Measurements from ENCODE around the gene ACBD6. TPM values are rescaled to one million over a fixed set of nuclear protein-coding genes. Genes with fewer than 3 reads are reported as not detected.

Gene ACBD6
- total and polyA plus RNA-seq, 2 of the 4 experiments (the other 2 are of a cell fraction): 52.5 to 59.1 TPM

DNA sequence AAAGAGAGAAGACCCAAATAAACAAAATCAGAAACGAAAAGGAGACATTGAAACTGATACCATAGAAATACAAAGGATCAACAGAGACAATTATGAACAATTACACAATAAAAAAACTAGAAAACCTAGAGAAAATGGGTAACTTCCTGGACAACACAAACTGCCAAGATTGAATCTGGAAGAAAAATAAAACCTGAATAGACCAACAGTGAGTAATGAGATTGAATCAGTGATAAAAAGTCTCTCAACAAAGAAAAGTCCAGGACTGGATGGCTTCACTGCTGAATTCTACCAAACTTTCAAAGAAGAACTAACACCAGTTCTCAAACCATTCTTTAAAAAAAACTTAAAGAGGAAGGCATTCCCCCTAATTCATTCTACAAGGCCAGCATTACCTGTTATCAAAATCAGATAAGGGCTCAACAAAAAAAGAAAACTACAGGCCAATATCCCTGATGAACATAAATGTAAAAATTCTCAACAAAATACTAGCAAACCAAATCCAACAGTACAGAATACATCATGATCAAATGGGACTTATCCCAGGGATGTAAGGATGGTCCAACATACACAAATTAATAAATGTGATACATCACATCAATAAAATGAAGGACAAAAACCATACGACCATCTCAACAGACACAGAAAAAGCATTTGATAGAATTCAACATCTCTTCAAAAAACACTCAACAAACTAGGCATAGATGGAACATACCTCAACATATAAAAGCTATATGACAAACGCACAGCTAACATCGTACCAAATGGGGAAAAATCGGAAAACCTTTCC, 119.9 kb downstream of the ACBD6 start:
- H3K4ac ChIP-seq (ENCODE audit: low read depth, low read length): no peak overlapping the region
- H2AFZ ChIP-seq (replicated peaks; ENCODE audit: low read length, poor library complexity): no peak overlapping the region
- H3K9ac ChIP-seq (ENCODE audit: low read depth, low read length): no peak overlapping the region
- dilution Hi-C loops (cut with HindIII; ENCODE audit: low sequenced_read_pairs, unreplicated experiment) (no loop called here), in situ Hi-C loops (cut with MboI; ENCODE audit: low sequenced_read_pairs) (no loop called here), intact Hi-C loops (cut with micrococcal nuclease) (no loop called here)
- no peak overlapping the region for H3K18ac ChIP-seq (ENCODE audit: low read depth, low read length)
- ChIA-PET CTCF (no interaction called here), POLR2A (ENCODE audit: unreplicated experiment) (no interaction called here)
- no peak overlapping the region for H4K91ac ChIP-seq (ENCODE audit: insufficient read depth, low read depth, low read length)
- no peak overlapping the region for H2BK120ac ChIP-seq (ENCODE audit: low read depth, low read length)
- H3K9me1 ChIP-seq (ENCODE audit: insufficient read depth, low read length): no peaks in the 10 kb centered on the region
- no peak overlapping the region for H2AK5ac ChIP-seq (ENCODE audit: low read depth, low read length)
- no peak overlapping the region for H3K4me3 ChIP-seq (ENCODE audit: insufficient read depth, low read depth, low read length)
- BruUV-seq (replicated peaks): no TSS peak
- peaks cover 9% of the 10 kb centered on the region; the same call in 1 of the 2 replicates for H4K20me1 ChIP-seq (ENCODE audit: insufficient read depth, low read length)
- no peak overlapping the region for H3K27ac ChIP-seq (ENCODE audit: insufficient read depth, low read length)
- no peak overlapping the region for H3K4me2 ChIP-seq (ENCODE audit: low read depth, low read length)
- no peak overlapping the region for H2AK9ac ChIP-seq (replicated peaks; ENCODE audit: low read depth, low read length, poor library complexity)
- H3K14ac ChIP-seq (replicated peaks; ENCODE audit: low read depth, low read length): no peak overlapping the region
- H3K36me3 ChIP-seq (ENCODE audit: control insufficient read depth, insufficient read depth, low read length): peaks cover 6% of the 10 kb centered on the region
- no peaks in the 10 kb centered on the region for H3K4me1 ChIP-seq (ENCODE audit: control insufficient read depth, insufficient read depth, low read length)
- H4K8ac ChIP-seq (ENCODE audit: low read depth in 2 of 2, low read length in 2 of 2): no peak overlapping the region
- no CpG with 5 or more reads among the region's 5 CpGs for WGBS, 2 experiments (ENCODE audit: extremely low coverage in 2 of 2, insufficient read length in 1 of 2)
- H4K5ac ChIP-seq (ENCODE audit: low read depth, low read length): no peak overlapping the region
- ATAC-seq (ENCODE audit: low read depth) (no peak), DNase-seq (peak; percentile 3)
- TF ChIP-seq POLR2A (IDR thresholded peaks at IDR 0.05; ENCODE audit: low read depth, low read length): no peak
- H2BK5ac ChIP-seq (ENCODE audit: low read depth, low read length, poor library complexity, severe bottlenecking): no peak overlapping the region
- peaks cover 14 to 24% of the 10 kb centered on the region in 2 experiments for H3K79me1 ChIP-seq (ENCODE audit: low read depth in 1 of 2, low read length in 2 of 2)
- no peak overlapping the region for H3K56ac ChIP-seq (ENCODE audit: extremely low read depth, insufficient read depth, low read length)
- H3K27me3 ChIP-seq (ENCODE audit: control insufficient read depth, insufficient read depth, low read length): no peaks in the 10 kb centered on the region
- H2BK15ac ChIP-seq (ENCODE audit: low read depth, low read length): no peak overlapping the region
- no peak overlapping the region for H2BK20ac ChIP-seq (ENCODE audit: low read depth, low read length)
- peaks cover 22% of the 10 kb centered on the region for H3K9me3 ChIP-seq (ENCODE audit: control insufficient read depth, insufficient read depth, low read length)
- no peak overlapping the region for H3K23ac ChIP-seq (ENCODE audit: low read depth, low read length)
